GM12874 (cell line): ENCODE results near the gene ABCA1.

Experiments
- CTCF ChIP-seq: IDR thresholded peaks from 2 replicates; pipeline ENCODE4 v1.5.1; 2011; ENCODE audit warnings: low read depth, mild to moderate bottlenecking, control low read depth, low read length, moderate library complexity; ENCODE audit not compliant: insufficient read depth

Gene ABCA1

GRCh38 chr9:104740621-104741020 lies 187.3 kb downstream of the ABCA1 start:
- TF ChIP-seq CTCF, result no peak

DNA sequence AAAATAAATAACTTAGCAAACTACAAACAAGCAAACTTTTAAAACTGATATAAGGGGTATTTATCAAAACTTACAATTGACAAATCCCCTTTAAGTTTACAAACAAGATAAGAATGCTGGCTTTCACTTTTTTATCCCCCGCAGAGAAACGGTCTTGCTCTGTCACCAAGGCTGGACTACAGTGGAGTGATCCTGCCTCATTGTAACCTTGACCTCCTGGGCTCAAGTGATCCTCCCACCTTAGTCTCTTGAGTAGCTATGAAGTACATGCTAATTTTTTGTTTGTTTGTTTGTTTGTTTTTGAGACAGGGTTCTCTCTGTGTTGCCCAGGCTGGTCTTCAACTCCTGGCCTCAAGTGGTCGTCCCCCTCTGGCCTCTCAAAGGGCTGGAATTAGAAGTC lies 189.5 kb downstream of the ABCA1 start:
- no peak for TF ChIP-seq CTCF
